Measurements from ENCODE around the gene CBLN2. TPM values are rescaled to one million over a fixed set of nuclear protein-coding genes. Genes with fewer than 3 reads are reported as not detected.

CBLN2 gene
- total RNA-seq, 8 experiments from 2014 or later: 1.2 to 23.8 (median 6.9) TPM; not detected in 1

DNA sequence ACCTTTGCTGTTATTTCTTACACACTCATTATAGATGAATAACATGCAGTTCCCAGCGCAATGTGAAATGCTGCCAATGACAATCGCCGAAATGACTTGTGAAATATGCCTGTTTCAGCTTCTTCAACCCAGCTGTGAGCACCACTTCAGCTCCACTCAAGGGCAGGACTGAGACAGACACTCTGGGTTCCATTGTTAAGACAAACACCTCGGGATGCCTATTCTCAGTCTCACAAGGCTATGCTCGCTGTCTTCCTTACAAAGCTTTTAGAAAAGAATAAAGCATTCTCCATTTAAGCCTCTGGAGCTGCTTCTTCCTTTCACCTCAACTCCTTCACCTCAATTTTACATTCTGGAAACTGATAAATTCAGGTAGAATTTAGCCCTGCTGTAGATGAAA is 4.2 kb downstream of the CBLN2 start:
- no peaks in the 10 kb centered on the region for H3K4me1 ChIP-seq (replicated peaks in 1 of 2)
- WGBS, 10 experiments: 27 to 100% (median 51%) methylated on average over 1 to 5 of the region's 5 CpGs; no CpG with 5 or more reads in 2 of the 10 experiments
- peak overlapping the region in 1 of 5 donors; percentile 11 for H3K4me3 ChIP-seq
- no peak for ATAC-seq (replicated peaks in 6 of 8)
- in situ Hi-C loops (cut with MboI; ENCODE audit: low pct_unique_long_range_greater_than_20kb in 2 of 9, low sequenced_read_pairs in 9 of 9, unreplicated experiment in 9 of 9): loop anchor here in 4 of 9 experiments (25.0 kb wide), 2 partner anchors 1153 to 1603 kb away; no protein-coding TSS in a partner anchor
- H3K27ac ChIP-seq: no peak overlapping the region

DNA sequence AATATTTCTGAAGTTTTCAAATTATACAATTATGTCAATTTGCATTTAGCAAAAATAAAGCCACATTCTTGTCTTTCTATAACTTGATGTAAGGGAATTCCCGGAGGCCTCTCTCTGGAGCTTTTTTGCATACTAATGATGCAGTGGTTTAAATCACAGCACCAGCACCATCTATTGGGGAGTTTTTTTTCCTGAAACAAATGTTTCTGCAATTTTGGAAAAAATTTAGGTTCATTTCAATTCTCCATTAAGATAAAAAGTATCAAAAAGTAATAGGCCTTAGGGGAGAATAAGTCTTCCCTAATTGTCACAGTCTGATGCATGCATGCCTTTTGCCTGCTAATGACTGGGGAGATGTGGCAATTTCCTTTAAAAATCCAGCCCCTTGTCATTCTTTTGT is 13.5 kb downstream of the CBLN2 start:
- peaks cover 0 to 2% of the 10 kb centered on the region in 2 donors for H3K4me1 ChIP-seq (replicated peaks in 1 of 2)
- peak in 1 of 8 experiments; percentile 41 for ATAC-seq (replicated peaks in 6 of 8)
- WGBS, 10 experiments: 0 to 56% (median 22%) methylated on average over 1 of the region's 1 CpG; no CpG with 5 or more reads in 3 of the 10 experiments
- in situ Hi-C loops (cut with MboI; ENCODE audit: low pct_unique_long_range_greater_than_20kb in 2 of 9, low sequenced_read_pairs in 9 of 9, unreplicated experiment in 9 of 9): loop anchor here in 4 of 9 experiments (25.0 kb wide), 2 partner anchors 1143 to 1593 kb away; no protein-coding TSS in a partner anchor
- H3K27ac ChIP-seq: no peak overlapping the region
- H3K4me3 ChIP-seq: no peak overlapping the region

DNA sequence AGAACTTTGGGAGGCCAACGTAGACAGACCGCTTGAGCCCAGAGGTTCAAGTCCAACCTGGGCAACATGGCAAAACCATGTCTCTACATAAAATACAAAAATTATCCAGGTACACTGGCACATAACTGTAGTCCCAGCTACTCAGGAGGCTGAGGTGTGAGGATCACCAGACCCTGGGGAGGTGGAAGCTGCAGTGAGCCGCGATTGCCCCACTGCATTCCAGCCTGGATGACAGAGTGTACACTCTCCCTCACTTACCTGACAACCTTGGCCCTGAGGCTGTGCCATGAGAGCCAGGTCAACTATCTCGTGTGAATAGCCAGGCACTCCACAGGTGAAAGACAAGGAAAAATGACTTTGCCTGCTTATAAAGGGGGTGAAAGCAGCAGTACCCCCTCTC is 39.3 kb downstream of the CBLN2 start:
- in situ Hi-C loops (cut with MboI; ENCODE audit: low pct_unique_long_range_greater_than_20kb in 2 of 9, low sequenced_read_pairs in 9 of 9, unreplicated experiment in 9 of 9): no loop called here
- Histone ChIP-seq H3K4me1 (replicated peaks in 1 of 2) (no peaks in the 10 kb centered on the region), H3K27ac (no peak overlapping the region), H3K4me3 (no peak overlapping the region)
- WGBS, 10 experiments: 0 to 100% (median 83%) methylated on average over 1 to 5 of the region's 5 CpGs; no CpG with 5 or more reads in 2 of the 10 experiments
- no peak for ATAC-seq (replicated peaks in 6 of 8)

DNA sequence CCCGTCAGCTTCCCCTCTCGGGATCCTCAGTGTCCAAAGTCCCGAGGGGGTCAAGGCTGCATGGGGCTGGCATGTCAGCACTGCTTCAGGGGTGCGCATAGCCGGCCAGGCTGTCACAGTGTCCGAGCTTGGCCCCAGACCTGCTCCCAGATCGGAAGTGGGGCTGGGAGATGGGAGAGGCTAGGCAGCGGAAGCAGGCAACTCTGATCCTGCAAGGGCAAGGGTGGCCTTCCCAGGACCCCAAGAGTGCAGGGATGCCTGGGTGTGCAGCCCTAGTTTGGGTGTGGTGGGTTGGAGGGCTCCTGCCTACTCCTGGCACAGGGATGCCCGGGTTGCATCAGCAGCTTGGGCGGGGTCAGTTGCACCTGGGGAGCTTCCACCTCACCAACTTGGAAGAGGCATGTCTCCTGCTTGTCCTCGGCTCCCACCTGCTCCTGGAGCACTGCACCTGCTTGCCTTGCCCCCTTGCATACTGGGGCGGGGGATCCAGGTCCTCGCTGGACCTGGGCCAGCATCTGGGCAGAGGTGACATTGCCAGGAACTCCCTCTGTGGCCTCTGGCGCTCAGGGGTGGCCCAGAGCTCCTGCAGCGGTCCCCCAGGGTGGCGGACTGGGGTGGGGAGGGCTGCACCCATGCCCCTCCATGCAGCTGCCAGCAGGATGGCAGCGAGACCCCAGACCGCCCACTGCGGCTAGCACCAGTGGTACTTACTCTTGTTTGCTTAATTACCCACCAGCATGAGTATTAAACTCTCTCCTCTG is 41.3 kb downstream of the CBLN2 start:
- WGBS, 10 experiments: 33 to 78% (median 65%) methylated on average over 2 to 6 of the region's 19 CpGs; no CpG with 5 or more reads in 5 of the 10 experiments
- no peak overlapping the region for H3K4me3 ChIP-seq
- no peak for ATAC-seq (replicated peaks in 6 of 8)
- in situ Hi-C loops (cut with MboI; ENCODE audit: low pct_unique_long_range_greater_than_20kb in 2 of 9, low sequenced_read_pairs in 9 of 9, unreplicated experiment in 9 of 9): no loop called here
- no peaks in the 10 kb centered on the region for H3K4me1 ChIP-seq (replicated peaks in 1 of 2)
- no peak overlapping the region for H3K27ac ChIP-seq

DNA sequence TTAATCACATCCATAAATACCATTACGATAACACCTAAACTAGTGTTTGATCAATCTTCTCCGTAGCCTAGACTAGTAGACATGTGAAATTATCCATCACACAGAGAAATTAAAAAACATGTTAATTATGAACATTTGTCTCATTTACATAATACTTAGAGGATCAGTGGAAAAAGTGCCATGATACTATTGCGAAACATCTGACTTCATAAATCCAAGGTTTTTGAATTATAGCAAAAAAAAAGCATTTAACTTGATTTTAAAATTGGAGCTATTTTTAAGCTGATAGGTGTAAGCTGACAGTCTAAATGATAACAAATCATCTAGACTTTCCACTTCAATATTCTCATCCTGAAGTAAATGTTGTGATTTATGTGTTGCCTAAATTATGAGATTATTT is 51.6 kb downstream of the CBLN2 start:
- ATAC-seq (replicated peaks in 6 of 8): no peak
- Histone ChIP-seq H3K27ac (no peak overlapping the region), H3K4me1 (replicated peaks in 1 of 2) (no peaks in the 10 kb centered on the region), H3K4me3 (no peak overlapping the region)
- 27 to 93% (median 83%) methylated on average over 2 to 3 of the region's 3 CpGs for WGBS, 10 experiments
- in situ Hi-C loops (cut with MboI; ENCODE audit: low pct_unique_long_range_greater_than_20kb in 2 of 9, low sequenced_read_pairs in 9 of 9, unreplicated experiment in 9 of 9): no loop called here
